Left ventricle myocardium inferior (tissue), 1 donor: ENCODE measurements around the gene TNNC2. TPM values are rescaled to one million over a fixed set of nuclear protein-coding genes. Genes with fewer than 3 reads are reported as not detected.
"Not testable (repeated sequence)": the region's sequence is repeated elsewhere in the genome, so short reads cannot be mapped to it uniquely, and the experiment has no call there.

ENCODE experiments used
- DNase-seq: peaks from one replicate; pipeline ENCODE4 v3.0.0-alpha.2; 2020
- H3K27ac ChIP-seq: fragments of 200-600 bp; replicated peaks from 2 replicates; pipeline ENCODE4 v1.8.0; 2021
- H3K27me3 ChIP-seq: fragments of 200-600 bp; 2 replicates; pipeline ENCODE4 v1.8.0; 2021; ENCODE audit warnings: low read depth
- H3K36me3 ChIP-seq: fragments of 200-600 bp; 2 replicates; pipeline ENCODE4 v1.8.0; 2021
- H3K4me1 ChIP-seq: fragments of 200-600 bp; 2 replicates; pipeline ENCODE4 v1.8.0; 2021
- H3K4me3 ChIP-seq: fragments of 200-600 bp; 2 replicates; pipeline ENCODE4 v1.8.0; 2021; ENCODE audit warnings: mild to moderate bottlenecking, moderate library complexity
- H3K9me3 ChIP-seq: fragments of 200-600 bp; replicated peaks from 2 replicates; pipeline ENCODE4 v1.8.0; 2021
- intact Hi-C: fragments of 100-400 bp; cut with micrococcal nuclease; formaldehyde crosslinking; loops from one replicate; pipeline ENCODE4 v1.11.0; 2022
- total RNA-seq: library from RNA; stranded (reverse); fragmentation: NEBNext Ultra II Directional; extraction: Animal tissue kit (Norgen Biotek cat#: 25700); gene quantifications from one replicate; pipeline ENCODE4 v1.2.1, GENCODE V29; 2021
- TF ChIP-seq, protein P1 (sequence below): fragments of 200-600 bp; IDR thresholded peaks from 2 replicates; pipeline ENCODE4 v1.8.0; 2021; ENCODE audit warnings: antibody characterized with exemption, mild to moderate bottlenecking, borderline replicate concordance
- donor health status: DM: no; HTN: yes; CAD: no; lungs with severe emphysema.

The TNNC2 gene
- total RNA-seq, 1 donor from 2014 or later: 0.33 TPM

DNA sequence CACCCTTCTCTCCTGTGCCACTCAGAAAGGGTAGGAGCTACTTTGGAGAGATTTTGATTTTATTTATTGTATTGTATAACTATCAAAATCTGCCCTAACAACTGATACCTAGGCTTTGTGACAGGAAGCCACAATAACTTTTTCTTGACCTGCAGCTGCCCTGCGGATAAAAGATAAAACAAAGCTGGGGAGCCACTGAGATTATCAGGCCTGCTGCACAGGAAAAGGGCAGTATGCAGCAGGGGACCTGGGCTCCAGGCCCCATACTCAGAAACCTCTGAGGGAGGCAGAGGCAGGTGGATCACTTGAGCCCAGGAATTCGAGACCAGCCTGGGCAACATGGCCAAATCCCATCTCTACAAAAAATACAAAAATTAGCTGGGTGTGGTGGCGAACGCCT is 5.5 kb upstream of the TNNC2 start:
- Histone ChIP-seq H3K27me3 (no peaks in the 10 kb centered on the region), H3K27ac (peak overlapping the region; percentile 96), H3K4me3 (peak overlapping the region; percentile 89), H3K36me3 (peaks cover 9% of the 10 kb centered on the region), H3K9me3 (no peaks in the 10 kb centered on the region), H3K4me1 (peaks cover 56% of the 10 kb centered on the region)
- no peak for DNase-seq
- intact Hi-C loops: no loop called here
- TF ChIP-seq, protein P1, sequence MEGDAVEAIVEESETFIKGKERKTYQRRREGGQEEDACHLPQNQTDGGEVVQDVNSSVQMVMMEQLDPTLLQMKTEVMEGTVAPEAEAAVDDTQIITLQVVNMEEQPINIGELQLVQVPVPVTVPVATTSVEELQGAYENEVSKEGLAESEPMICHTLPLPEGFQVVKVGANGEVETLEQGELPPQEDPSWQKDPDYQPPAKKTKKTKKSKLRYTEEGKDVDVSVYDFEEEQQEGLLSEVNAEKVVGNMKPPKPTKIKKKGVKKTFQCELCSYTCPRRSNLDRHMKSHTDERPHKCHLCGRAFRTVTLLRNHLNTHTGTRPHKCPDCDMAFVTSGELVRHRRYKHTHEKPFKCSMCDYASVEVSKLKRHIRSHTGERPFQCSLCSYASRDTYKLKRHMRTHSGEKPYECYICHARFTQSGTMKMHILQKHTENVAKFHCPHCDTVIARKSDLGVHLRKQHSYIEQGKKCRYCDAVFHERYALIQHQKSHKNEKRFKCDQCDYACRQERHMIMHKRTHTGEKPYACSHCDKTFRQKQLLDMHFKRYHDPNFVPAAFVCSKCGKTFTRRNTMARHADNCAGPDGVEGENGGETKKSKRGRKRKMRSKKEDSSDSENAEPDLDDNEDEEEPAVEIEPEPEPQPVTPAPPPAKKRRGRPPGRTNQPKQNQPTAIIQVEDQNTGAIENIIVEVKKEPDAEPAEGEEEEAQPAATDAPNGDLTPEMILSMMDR: no peak

DNA sequence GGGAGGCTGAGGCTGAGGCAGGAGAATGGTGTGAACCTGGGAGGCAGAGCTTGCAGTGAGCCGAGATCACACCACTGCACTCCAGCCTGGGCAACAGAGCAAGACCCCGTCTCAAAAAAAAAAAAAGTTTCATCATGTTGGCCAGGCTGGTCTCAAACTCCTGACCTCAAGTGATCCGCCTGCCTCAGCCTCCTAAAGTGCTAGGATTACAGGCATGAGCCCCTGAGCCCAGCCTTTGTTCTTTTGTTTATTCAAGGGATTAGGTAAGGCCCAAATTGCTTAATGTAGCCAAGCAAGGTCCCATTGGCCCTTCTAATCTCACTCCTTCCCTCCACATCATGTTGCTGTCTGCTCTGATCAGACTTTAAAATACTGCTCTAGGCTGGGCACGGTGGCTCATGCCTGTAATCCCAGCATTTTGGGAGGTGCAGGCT is 2.6 kb upstream of the TNNC2 start:
- H3K27ac ChIP-seq, intact Hi-C loops, H3K36me3 ChIP-seq, H3K4me3 ChIP-seq, H3K9me3 ChIP-seq, H3K27me3 ChIP-seq, DNase-seq: not testable (repeated sequence)
- peaks cover 40% of the 10 kb centered on the region for H3K4me1 ChIP-seq

DNA sequence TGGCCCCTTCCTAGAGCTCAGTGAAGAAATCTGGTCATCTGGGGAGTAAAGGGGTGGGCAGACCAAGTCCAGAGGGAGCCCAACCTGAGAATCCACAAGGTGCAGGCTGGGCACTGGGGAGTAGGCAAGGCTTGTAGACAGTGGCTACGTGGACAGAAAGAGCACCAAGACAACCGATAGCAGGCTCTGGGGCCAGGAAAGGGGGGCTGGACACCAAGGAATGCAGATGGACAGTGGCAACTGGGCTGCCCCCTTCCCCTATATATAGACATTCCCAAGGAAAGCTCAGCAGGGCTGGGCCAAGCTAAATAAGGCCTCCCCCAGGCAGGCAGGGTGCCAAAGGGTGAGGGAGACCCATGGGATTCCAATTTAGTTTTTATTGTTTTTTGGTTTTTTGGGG is 1.5 kb upstream of the TNNC2 start:
- Histone ChIP-seq H3K9me3 (no peaks in the 10 kb centered on the region), H3K4me1 (peaks cover 37% of the 10 kb centered on the region), H3K27me3 (peaks cover 12% of the 10 kb centered on the region), H3K4me3 (no peak overlapping the region), H3K27ac (peak overlapping the region; percentile 33), H3K36me3 (no peaks in the 10 kb centered on the region)
- no peak for DNase-seq
- intact Hi-C loops: no loop called here
- TF ChIP-seq, protein P1: no peak

DNA sequence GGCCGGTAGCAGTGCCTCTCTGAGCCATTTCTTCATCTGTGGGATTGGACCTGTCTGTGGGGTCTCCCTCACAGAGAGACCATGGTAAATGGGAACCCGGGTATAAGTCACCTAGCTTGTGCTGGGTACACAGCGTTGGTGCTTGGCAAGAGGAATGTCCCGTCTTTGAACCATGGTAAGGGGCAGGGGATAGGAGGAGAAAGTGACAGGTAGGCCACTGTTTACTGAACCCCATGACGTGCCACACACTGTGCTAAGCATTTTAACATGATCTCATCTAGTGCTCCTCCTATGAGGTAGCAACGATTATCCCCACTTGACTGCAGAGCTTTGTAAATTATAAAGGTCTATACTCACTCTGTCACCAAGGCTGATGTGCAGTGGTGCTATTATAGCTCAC is 600 bp upstream of the TNNC2 start:
- H3K27me3 ChIP-seq: peaks cover 21% of the 10 kb centered on the region
- no peak overlapping the region for H3K27ac ChIP-seq
- no peak for DNase-seq
- H3K4me1 ChIP-seq: peaks cover 36% of the 10 kb centered on the region
- no peak overlapping the region for H3K4me3 ChIP-seq
- no peaks in the 10 kb centered on the region for H3K36me3 ChIP-seq
- H3K9me3 ChIP-seq: no peaks in the 10 kb centered on the region
- TF ChIP-seq, protein P1: no peak
- intact Hi-C loops: no loop called here

DNA sequence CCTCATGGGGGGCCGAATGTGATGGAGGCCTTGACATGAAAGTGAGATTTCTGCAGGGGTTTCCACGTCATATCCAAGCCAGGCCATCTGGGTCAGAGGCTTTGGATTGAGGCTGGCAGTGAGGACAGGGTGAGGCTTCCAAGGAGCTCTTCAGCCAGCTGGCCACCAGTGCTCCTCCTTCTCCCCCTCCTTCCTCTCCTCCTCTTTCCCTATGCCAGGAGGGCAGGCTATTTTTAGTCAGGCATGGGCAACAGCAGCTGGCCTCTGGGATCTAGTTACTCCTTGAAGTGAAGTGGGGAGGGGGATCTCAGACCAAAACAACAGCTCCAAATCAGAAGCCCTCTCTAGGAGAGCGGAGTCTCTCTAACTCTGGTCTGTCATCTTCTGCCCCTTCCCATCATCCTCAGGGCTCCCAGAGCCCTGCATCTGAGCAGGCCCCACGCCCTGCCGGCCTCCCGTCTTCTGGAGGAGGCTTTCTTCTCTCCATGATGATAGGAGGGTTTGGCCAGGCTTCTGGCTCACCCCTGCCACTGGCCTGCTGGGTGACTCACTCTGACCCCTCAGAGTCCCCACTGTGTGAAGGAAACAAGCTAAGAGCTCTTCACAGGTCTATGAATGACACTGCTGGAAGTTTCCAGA is 612 bp downstream of the TNNC2 start:
- DNase-seq: no peak
- H3K4me1 ChIP-seq: peaks cover 35% of the 10 kb centered on the region
- H3K9me3 ChIP-seq: no peaks in the 10 kb centered on the region
- peaks cover 33% of the 10 kb centered on the region for H3K27me3 ChIP-seq
- no peaks in the 10 kb centered on the region for H3K36me3 ChIP-seq
- no peak overlapping the region for H3K4me3 ChIP-seq
- intact Hi-C loops: no loop called here
- peak overlapping the region; percentile 55 for H3K27ac ChIP-seq
- TF ChIP-seq, protein P1: no peak

DNA sequence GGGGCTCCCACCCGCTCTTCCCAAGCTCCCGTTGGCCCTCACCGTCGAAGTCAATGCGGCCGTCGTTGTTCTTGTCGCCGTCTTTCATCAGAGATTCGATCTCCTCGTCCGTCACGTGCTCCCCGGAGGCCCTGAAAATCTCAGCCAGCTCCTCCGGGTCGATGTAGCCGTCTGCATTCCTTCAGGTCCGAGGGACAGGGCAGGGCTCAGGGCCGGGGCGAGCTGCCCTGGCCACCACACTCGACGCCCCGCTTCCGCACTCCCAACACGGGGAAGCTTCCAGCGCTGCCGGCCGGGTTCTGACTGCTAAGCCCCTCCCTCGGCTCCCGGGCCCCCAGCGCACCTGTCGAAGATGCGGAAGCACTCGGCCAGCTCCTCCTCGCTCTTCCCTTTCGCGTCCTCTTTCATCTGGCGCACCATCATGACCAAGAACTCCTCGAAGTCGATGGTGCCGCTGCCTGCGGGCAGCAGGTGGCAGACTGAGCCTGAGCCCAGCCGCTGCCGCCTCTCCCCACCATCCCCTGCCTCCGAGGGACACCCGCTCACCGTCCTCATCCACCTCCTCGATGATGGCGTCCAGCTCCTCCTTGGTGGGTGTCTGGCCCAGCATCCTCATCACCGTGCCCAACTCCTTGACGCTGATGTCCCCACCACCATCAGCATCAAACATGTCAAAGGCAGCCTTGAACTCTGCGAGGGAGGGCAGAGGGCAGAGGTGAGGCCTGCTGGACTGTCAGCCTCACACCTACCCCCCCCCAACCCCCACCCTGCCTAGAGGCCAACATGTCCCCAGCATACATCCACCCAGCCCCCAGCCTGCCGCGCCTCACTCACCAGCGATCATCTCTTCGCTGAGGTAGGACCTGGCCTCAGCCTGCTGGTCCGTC is 2.9 kb downstream of the TNNC2 start:
- Histone ChIP-seq H3K4me3 (peak overlapping the region; percentile 38), H3K27ac (no peak overlapping the region), H3K9me3 (no peaks in the 10 kb centered on the region), H3K4me1 (peaks cover 35% of the 10 kb centered on the region), H3K36me3 (no peaks in the 10 kb centered on the region), H3K27me3 (peaks cover 47% of the 10 kb centered on the region)
- intact Hi-C loops: no loop called here
- TF ChIP-seq, protein P1: peak; percentile 67
- peak; percentile 36 for DNase-seq
